CD4-positive, alpha-beta T cell treated with Interleukin-17A for 4 hours (primary cell): ENCODE measurements around the gene VWF.

ENCODE experiments used
- DNase-seq: peaks from one replicate; pipeline ENCODE4 v3.0.0-alpha.2; 2020; ENCODE audit warnings: mixed read lengths

Gene VWF

DNA sequence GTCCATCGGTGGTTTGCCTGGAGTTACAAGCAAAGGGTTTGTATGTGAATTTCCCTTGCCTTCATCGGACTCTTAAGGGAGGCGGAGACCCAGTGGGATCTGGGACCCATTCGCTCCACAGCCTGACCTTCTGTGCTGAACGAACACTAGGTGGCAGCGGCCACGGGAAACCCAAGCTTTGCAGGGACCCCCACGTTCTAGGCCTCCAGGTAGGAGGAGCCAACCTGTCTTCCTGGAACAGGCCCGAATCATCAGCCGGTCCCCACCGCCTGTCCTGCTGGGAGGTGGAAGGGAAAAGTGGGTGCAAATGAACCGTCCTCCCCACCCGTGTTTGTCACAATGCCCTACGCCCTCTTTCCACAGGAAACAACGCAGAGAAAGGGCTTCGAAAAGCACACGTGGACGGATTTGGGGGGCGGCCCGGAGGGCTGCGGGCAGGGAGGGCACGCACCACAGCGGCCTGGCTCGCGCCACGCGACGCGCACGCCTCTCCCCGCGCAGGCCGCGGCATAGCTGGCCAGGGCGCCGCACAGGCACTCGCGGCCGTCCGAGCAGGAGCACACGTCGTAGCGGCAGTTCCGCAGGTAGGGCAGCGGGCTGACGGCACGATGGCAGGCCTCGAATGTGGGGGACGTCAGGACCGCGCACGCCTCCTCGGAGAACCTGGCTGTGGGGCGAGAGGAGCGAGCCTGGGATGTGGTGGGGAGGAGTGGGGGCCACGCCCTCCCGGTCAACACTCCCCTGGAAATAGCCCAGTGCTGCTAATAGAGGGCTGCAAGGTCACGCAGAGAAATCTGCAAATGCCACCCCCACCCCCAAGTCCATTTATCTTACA, 67.8 kb downstream of the VWF start:
- DNase-seq = peak; percentile 48

- no peak for DNase-seq
Observed at GRCh38 chr12:6053541-6053940, 70.9 kb downstream of the VWF start.

GRCh38 chr12:6052940-6053329, 71.5 kb downstream of the VWF start:
- no peak for DNase-seq

DNA sequence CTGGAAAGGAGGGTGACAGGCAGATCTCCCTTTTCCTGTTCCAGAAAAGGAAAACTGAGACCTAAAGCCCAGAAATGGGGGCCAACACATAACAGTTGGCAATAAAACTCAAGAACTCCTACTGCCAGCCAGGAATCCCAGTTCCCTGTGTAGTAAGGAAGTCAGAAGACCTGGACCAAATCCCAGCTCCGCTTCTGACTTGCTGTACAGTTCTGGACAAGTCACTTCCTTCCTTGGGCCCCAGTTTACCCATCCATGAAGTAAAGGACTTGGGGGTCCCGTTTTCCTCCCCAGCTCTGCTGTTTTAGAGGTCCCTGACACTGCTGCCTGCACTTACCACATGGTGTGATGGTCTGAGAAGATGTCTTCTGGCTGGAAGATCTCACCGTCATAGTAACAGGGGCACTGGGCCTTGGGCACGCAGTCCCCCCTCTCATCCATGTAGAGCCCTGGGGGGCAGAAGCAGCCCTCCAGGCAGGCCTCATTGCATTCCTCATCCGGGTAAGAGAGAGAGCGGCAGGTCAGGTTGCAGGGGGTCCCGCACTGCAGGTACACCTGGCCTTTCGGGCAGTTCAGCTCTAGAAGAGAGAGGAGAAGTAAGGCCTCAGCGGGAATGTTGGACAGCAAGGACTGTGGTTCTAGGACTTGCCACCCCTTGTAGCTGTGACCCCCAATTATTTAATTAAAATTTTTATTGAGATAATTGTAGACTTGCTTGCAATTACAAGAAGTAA, 72.1 kb downstream of the VWF start:
- no peak for DNase-seq

- DNase-seq = no peak
Observed at GRCh38 chr12:6049992-6050391, 74.5 kb downstream of the VWF start.

- DNase-seq = no peak
Observed at GRCh38 chr12:6049587-6049986, 74.9 kb downstream of the VWF start.

- DNase-seq = no peak
Observed at GRCh38 chr12:6047249-6048237, 76.9 kb downstream of the VWF start.

DNA sequence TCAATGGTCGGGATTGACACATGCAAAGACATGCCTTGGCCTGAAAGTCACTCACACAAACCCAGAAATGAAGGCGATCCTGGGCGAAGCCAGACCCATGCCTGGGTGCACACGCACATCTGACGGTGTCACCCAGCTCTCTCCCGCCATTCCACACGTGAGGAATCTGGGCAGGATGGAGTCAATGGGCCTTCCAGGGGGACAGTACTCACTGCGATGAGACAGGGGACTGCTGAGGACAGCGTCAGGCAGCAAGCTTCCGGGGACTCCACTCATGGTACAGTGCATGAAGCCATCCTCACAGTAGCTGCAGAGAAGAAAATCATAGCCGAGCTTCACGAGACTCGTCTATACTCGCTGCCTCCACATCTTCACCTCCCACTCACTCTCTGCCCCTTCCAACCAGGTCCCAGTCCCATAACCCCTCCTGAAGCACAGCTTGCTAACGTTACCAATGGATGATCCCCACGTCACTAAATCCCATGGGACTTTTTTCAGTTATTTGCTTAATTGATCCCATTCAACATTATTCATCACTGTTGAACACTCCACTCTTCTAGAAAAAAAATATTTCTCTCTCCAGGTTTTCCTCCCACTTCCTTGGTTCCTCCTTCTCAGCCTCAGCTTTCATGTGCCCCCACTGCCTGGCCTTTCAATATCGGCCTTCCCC, 77.8 kb downstream of the VWF start:
- no peak for DNase-seq

DNA sequence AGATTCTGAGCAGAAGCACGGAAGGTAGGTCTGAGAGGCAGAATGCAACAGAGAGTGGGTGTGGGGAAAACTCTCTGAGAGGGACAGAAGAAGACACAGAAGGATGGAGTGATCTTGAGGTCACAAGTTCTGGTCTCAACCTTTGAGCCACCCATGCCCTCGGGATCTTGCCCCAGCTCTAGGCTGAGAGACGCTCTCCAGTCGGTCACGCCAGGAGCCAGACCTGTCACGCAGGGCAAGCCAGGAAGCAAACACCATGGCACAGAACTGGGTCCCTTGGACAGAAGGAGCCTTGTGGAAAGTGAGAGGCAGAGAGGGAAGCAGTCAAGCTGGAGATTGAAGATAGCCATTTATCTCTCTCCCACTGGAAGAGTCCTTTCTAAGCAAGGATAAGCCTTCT, 79.0 kb downstream of the VWF start:
- DNase-seq = no peak

DNA sequence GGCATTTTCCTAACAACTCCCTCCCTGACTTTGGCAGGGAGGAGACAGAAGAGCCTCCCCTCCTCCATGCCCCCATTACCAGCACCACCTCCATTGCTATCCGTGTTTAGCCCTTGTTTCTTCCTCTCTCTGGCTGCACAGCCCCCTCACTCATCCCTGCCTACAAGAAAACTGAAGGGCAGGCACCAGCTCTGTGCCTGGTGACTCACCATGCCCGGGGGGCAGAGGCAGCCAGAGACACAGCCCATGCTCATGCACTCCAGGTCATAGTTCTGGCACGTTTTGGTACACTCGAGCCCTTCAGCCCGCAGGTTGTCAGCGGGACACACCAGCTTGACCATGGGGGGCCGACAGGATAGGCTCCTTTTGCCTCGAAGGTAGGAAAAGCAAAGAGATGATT, 80.4 kb downstream of the VWF start:
- no peak for DNase-seq

- no peak for DNase-seq
Observed at GRCh38 chr12:6042446-6042845, 82.0 kb downstream of the VWF start.

- no peak for DNase-seq
Observed at GRCh38 chr12:6041891-6042290, 82.6 kb downstream of the VWF start.

GRCh38 chr12:6040815-6041214, 83.7 kb downstream of the VWF start:
- DNase-seq = no peak

- DNase-seq = peak; percentile 59
Observed at GRCh38 chr12:6039894-6040601, 84.4 kb downstream of the VWF start.

- peak; percentile 32 for DNase-seq
Observed at GRCh38 chr12:6038160-6038559, 86.3 kb downstream of the VWF start.

GRCh38 chr12:6037459-6037858, 87.0 kb downstream of the VWF start:
- no peak for DNase-seq

GRCh38 chr12:6036509-6036908, 88.0 kb downstream of the VWF start:
- no peak for DNase-seq

DNA sequence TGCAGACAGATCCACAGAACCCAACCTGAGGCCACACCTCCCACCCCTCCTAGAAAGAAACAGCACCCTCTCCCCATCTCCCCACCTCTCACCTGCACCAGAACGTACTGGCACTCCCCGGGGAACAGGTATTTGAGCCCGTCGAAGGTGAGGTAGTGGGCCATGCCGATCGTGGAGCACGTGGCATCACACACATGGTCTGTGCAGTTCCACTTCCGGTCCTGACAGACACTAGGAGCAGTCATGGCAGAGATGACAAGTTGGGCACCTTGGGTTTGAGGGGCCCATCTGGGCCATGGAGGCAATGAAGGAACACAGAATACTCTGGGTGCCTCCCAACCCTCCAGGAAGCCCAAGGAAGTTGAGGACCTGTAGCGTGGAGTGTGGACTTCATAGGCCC, 89.9 kb downstream of the VWF start:
- DNase-seq = no peak

DNA sequence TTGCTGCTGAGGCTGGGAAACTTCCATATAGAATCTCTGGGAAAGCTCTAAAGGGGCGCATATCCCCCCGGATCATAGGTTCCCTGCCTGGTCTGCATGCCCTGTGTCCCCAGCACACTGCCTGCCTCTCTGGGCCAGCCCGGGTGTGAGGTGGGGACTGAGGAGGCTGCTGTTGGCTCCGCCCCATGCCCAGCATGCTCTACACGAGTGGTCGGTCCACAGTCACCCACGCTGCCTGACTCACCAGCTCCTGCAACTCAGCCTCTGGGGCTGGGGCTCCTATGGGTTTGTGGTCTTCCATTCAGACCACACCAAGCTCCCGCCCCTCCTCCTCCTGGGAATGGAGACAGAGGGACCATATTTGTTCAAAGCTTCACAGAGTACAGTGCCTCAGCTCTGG, 90.9 kb downstream of the VWF start:
- no peak for DNase-seq

DNA sequence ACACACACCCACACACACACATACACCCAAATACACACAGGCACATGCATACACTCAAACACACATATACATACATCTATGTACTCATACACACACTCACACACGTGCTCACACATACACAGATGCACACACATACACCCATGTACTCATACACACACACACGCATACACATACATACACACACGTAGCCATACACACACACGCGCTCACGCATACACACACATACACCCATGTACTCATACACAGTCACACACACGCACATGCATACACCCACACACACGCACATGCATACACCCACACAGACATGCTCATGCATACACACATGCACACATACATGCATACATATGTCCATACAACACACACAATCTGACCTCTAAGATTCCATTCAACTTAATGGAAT, 91.7 kb downstream of the VWF start:
- DNase-seq = no peak

DNA sequence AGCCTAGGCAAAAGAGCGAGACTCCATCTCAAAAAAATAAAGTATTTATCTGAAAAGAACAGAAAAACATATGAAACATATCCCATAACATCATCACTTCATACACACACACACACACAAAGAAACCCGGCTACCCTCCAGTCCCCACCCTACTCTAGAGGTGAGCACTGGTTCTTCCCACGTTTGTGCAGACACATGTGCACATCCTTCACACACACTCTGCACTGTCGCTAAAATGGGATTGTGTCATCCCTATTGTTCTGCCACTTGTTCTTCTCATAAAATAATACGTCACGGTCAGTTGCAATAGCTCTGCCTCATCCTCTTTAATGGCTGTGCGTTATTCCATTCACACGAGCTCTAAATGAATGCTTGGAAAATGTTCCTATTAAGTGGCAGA, 93.5 kb downstream of the VWF start:
- DNase-seq = no peak

DNA sequence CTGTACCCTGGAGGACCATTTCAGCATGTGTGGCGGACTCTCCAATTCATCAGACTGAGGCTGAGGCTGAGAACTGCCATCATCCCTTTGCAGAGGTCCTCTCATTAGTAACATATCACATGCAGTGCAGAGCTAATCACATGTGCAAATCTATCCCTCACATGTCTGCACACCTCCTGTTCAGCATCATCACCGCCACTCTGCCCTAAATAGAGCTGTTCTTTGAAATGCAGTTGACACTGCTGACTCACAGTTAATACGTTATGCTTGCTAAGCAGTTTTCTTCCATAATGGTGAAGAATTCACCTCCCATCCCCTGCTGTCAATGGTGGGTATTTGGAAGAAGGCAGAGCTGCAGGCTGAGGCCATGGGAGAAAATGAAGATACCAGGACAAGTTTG, 94.4 kb downstream of the VWF start:
- no peak for DNase-seq
